ES-I3 (cell line): Measurements from ENCODE around the gene GPS1.

Source experiments
- H3K36me3 ChIP-seq: 2 replicates; pipeline ENCODE4 v1.6.1; 2013; ENCODE audit warnings: mild to moderate bottlenecking, low read length, control low read depth, moderate library complexity; ENCODE audit not compliant: insufficient read depth
- H3K4me1 ChIP-seq: 2 replicates; pipeline ENCODE4 v1.6.1; 2013; ENCODE audit warnings: mild to moderate bottlenecking, control low read depth, low read length; ENCODE audit not compliant: insufficient read depth
- H3K9ac ChIP-seq: 2 replicates; pipeline ENCODE4 v1.6.1; 2013; ENCODE audit warnings: low read depth, mild to moderate bottlenecking, low read length, moderate library complexity
- H3K9me3 ChIP-seq: 2 replicates; pipeline ENCODE4 v1.6.1; 2013; ENCODE audit warnings: mild to moderate bottlenecking, low read length, moderate library complexity; ENCODE audit not compliant: control insufficient read depth, insufficient read depth

The GPS1 gene

GRCh38 chr17:82092628-82092994 lies 40.9 kb downstream of the GPS1 start:
- Histone ChIP-seq H3K9ac (no peak overlapping the region), H3K4me1 (peaks cover 5% of the 10 kb centered on the region; the same call in 1 of the 2 replicates), H3K36me3 (peaks cover 17% of the 10 kb centered on the region), H3K9me3 (no peaks in the 10 kb centered on the region)

GRCh38 chr17:82092995-82093751 lies 41.5 kb downstream of the GPS1 start:
- Histone ChIP-seq H3K9ac (no peak overlapping the region), H3K36me3 (peaks cover 17% of the 10 kb centered on the region)

GRCh38 chr17:82094931-82095776 lies 43.5 kb downstream of the GPS1 start:
- peaks cover 8% of the 10 kb centered on the region for H3K36me3 ChIP-seq
- H3K9me3 ChIP-seq: no peaks in the 10 kb centered on the region
- H3K4me1 ChIP-seq: peaks cover 7% of the 10 kb centered on the region; the same call in 1 of the 2 replicates
- H3K9ac ChIP-seq: no peak overlapping the region

More at GRCh38 chr17:82092995-82093751, 41.5 kb downstream of the GPS1 start:
- Histone ChIP-seq H3K9me3 (no peaks in the 10 kb centered on the region), H3K4me1 (peaks cover 5% of the 10 kb centered on the region; the same call in 1 of the 2 replicates)

- Histone ChIP-seq H3K9me3 (no peaks in the 10 kb centered on the region), H3K9ac (0 out of 2 replicates have a peak overlapping the region, but pooled peaks have one; percentile 89), H3K36me3 (peaks cover 4% of the 10 kb centered on the region), H3K4me1 (peaks cover 10% of the 10 kb centered on the region; the same call in 1 of the 2 replicates)
These were observed 44.3 kb downstream of the GPS1 start for GRCh38 chr17:82095777-82096708.

- Histone ChIP-seq H3K9ac (peak overlapping the region; percentile 89), H3K4me1 (peaks cover 10% of the 10 kb centered on the region; the same call in 1 of the 2 replicates), H3K9me3 (no peaks in the 10 kb centered on the region), H3K36me3 (peaks cover 4% of the 10 kb centered on the region)
These were observed 45.0 kb downstream of the GPS1 start for GRCh38 chr17:82096709-82097183.

- peak overlapping the region; percentile 89 for H3K9ac ChIP-seq
- H3K36me3 ChIP-seq: peaks cover 4% of the 10 kb centered on the region; the same call in 1 of the 2 replicates
- peaks cover 10% of the 10 kb centered on the region; the same call in 1 of the 2 replicates for H3K4me1 ChIP-seq
- no peaks in the 10 kb centered on the region for H3K9me3 ChIP-seq
These were observed 45.7 kb downstream of the GPS1 start for GRCh38 chr17:82097184-82097918.

- Histone ChIP-seq H3K9me3 (no peaks in the 10 kb centered on the region), H3K9ac (peak overlapping the region; percentile 89), H3K4me1 (peaks cover 10% of the 10 kb centered on the region; the same call in 1 of the 2 replicates), H3K36me3 (peaks cover 4% of the 10 kb centered on the region; the same call in 1 of the 2 replicates)
These were observed 46.1 kb downstream of the GPS1 start for GRCh38 chr17:82097919-82098168.

GRCh38 chr17:82098169-82098938 lies 46.7 kb downstream of the GPS1 start, which contains the start of gene FASN:
Gene FASN (minus strand): TSS chr17:82098236. CDS start chr17:82096445, 1,791 bp downstream.
- H3K9me3 ChIP-seq: no peaks in the 10 kb centered on the region
- H3K36me3 ChIP-seq: peaks cover 4% of the 10 kb centered on the region; the same call in 1 of the 2 replicates
- peaks cover 10% of the 10 kb centered on the region; the same call in 1 of the 2 replicates for H3K4me1 ChIP-seq
- peak within 1 kb of the TSS; percentile 89 for H3K9ac ChIP-seq

GRCh38 chr17:82098939-82099763 lies 47.5 kb downstream of the GPS1 start:
- peaks cover 4% of the 10 kb centered on the region; the same call in 1 of the 2 replicates for H3K36me3 ChIP-seq
- peaks cover 18% of the 10 kb centered on the region; the same call in 1 of the 2 replicates for H3K4me1 ChIP-seq

GRCh38 chr17:82100502-82101298 lies 49.0 kb downstream of the GPS1 start:
- Histone ChIP-seq H3K9ac (no peak overlapping the region), H3K9me3 (no peaks in the 10 kb centered on the region), H3K4me1 (peaks cover 23% of the 10 kb centered on the region; the same call in 1 of the 2 replicates), H3K36me3 (0 out of 2 replicates have a peak, but pooled peaks cover 4% of the 10 kb centered on the region)

More at GRCh38 chr17:82098939-82099763, 47.5 kb downstream of the GPS1 start:
- H3K9ac ChIP-seq: peak overlapping the region; percentile 76
- no peaks in the 10 kb centered on the region for H3K9me3 ChIP-seq

- Histone ChIP-seq H3K9me3 (no peaks in the 10 kb centered on the region), H3K4me1 (peaks cover 29% of the 10 kb centered on the region; the same call in 1 of the 2 replicates), H3K9ac (no peak overlapping the region), H3K36me3 (no peaks in the 10 kb centered on the region)
These were observed 49.6 kb downstream of the GPS1 start for GRCh38 chr17:82101301-82101715.
